NCI-H1105 (cell line): ENCODE results near the gene AMACR.
A peak's percentile ranks its signal among the peaks of the same experiment; 100 is the strongest.

Experiments used
- DNase-seq: peaks from one replicate; lab custom pipeline; 2025; lab: John Stamatoyannopoulos, UW

Gene AMACR

GRCh38 chr5:34007621-34008600, at the start of gene AMACR:
Gene AMACR (minus strand): TSS chr5:34008050. CDS start chr5:34008019, 31 bp downstream.
- DNase-seq, result peak; percentile 95

GRCh38 chr5:34057569-34057968, 49.7 kb upstream of the AMACR start:
- no peak for DNase-seq

- DNase-seq, result no peak
Observed at GRCh38 chr5:34057118-34057517, 49.3 kb upstream of the AMACR start.

DNA sequence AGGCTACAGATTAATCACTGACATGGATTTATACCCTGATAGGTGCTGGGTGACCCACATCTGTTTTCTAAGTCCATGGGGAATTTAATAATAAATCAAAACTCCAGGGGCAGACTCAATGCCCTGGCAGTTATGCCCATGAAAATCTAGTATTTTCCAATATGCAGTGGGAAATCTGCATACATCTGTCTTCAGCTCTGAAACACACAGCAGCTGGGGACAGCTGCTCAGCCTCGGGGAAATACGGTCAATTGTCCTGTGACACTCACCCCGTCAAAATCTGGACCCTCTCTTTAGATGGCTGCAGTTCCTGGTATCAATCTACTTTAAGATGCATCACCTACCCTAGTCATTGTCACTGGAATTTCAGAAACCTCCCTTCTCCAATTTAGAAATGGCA, 47.8 kb upstream of the AMACR start:
- DNase-seq, result no peak

GRCh38 chr5:34054400-34054729, 46.5 kb upstream of the AMACR start:
- DNase-seq, result no peak

DNA sequence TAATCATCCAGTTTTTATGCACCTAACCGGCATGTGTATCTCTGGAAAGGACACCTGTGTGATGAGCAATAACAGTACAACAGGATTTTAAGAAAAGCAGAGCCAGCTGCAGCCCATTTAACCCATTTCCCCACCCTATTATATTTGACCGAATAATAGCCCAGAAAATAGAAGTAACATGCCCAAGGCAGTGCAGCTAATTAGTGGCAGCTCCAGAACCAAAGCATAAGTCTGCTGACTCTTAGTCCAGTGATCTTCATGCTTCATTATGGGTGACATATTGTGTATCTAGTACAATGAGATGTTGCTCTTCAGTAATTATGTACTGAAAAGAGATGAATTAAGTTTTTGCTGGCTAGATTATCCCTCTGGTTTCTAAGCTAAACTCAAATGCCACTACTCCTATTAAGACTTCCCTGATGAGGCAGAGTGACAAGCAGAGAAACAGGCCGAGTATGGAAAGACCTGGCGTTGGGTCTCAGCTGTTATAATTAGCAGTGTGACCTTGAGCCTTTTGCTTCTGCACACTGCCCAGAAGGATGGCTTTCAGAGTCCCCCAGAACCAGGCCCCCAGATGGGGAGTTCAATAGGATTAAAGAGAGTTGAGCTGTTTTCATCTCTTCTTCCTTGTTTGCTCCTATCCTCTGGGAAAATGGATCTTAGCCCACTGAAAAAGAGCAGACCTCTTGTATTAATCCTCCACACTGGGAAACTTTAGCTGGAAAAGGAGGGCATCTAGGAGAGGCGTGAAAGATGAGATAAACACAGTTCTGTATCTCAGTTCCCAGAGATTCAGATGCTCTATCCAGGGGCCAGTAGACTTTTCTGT, 45.9 kb upstream of the AMACR start:
- DNase-seq, result no peak

- DNase-seq, result no peak
Observed at GRCh38 chr5:34053133-34053532, 45.3 kb upstream of the AMACR start.

DNA sequence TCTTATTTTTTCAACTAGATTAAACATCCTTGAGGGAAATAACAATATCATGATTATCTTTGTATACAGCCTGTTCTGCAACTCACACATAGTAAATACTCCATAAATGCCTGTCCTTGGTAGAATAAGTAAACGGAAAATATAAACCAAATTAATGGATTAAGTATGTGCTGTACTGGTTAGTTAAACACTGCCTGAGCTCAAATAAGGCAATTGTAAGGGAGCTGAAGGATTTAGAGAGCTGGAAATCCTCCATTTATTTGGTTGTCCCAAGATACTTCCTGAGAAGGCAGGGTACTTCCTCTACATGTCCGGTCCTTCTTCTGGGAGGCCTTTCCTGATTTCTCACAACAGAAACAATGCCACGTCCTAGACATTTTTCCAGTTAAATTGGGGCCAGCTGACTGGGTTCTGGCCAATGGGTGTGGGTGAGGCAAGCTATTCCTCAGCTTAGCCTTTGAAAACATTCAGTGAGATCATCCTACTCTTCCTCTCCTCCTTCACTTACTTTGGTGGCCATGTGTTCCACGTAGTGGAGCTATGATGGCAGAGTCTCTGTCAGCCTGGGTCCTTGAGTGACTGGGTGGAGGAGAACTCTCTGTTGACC, 43.6 kb upstream of the AMACR start:
- DNase-seq, result no peak

DNA sequence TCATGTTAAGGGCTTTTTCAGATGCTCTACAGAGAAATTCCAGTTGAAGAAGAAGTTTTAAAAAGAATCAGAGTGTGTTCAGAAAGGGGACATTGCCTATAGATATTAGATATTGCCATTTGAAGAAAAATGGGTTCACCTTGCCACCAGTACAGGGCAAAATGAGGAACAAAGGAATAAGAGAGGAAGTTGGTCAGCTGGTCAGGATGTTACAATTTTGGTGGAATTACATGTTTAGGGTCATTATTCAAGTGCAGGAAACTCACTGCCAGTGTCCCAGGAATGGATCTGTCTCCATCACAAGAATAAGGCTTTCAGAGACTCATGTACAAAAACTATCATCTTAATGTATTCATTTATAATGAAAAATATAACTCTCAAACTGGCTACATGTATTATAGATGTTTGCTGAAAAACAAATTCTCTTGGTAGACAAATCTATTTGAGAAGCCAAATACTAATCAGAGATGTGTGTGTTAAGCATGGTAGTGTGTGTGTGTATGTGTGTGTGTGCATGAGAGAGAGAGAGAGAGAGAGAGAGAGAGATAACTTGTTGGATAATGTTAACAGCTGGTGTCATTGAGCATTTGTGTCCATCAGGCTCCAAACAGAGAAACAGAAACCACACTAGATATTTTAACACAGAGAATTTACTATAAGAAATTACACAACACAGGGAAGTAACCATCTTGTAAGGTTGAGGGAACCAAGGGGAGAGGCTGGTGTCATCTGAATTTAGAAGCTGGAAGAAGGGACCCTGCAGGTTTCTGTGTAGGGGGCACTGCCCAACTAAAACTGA, 40.1 kb upstream of the AMACR start:
- DNase-seq, result no peak

GRCh38 chr5:34047143-34047542, 39.3 kb upstream of the AMACR start:
- no peak for DNase-seq

DNA sequence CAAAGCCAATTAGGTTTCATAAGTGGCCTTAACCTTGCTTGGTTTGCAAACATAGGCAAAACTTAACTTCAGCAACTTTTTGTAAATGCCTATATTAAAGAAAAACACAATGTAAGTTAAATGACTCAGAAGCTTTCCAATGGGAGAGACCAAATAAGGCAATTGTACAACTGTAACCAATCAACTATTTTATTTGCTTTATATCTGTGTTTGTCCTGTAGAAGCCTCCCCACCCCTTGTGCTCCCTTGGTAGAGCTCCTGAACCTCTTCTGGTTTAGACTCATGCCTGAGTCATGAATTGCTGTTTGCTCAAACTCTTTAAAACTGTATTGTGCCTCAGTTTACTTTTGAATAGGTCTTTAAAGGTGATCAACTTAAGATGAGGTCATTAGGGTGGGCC, 38.1 kb upstream of the AMACR start:
- no peak for DNase-seq

DNA sequence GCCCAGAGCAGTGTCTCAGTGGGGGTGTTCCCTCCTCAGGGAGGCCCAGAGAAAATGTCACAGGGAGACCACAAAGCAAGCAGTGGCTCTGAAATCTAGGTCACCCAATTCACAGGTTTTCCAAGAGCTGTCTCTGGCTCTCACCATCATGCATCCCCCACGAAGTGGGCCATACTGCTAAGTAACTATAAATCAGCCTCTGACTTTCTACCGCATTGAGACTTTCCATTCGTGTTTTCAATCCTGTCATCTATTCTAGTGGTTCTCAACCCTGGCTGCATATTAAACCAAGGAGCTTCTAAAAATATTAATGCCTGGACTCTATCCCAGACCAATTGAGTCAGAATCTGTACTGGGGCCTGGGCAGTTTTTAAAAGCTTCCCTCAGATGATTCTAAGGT, 37.2 kb upstream of the AMACR start:
- DNase-seq, result no peak

DNA sequence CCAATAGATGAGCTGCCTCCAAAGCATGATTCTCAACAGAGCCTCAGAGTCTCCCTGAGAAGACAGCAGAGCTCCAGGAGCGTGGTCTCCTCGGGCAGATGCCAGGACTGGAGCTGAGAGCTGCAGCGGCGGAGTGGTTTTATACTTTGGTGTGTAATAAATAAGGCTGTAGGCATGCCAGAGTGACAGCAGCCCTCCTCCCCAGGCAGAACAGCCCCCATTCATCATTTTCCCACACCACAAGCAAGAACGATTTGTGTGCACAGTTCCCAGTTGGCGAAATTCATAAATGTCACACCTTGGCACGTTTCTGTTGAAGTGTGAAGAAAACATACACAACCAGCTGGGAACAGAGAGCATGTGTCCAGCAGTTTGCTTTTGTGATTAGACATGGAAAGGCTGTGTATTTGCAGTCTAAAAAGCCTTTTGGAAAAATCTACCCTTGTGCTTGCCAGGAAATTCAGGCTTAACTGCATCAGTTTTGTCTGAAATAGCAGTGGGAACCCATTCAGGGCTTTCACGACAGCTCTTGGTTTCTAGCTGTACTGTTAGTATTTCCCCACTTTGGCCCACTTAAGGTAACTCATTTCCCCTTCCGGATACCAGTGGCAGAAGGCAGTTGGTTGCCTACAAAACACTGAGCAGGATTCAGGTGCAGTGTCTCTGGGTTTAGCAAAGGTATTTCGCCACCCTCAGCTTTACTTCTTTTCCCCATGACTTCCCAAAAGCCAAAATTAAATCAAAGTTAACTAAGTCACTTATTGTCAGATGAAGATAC, 35.4 kb upstream of the AMACR start, which contains the start of gene C1QTNF3:
C1QTNF3 (minus strand) TSS at position 115 of the 778 bp plus-strand sequence; CDS start at position 27, 88 bp downstream.
- no peak for DNase-seq

DNA sequence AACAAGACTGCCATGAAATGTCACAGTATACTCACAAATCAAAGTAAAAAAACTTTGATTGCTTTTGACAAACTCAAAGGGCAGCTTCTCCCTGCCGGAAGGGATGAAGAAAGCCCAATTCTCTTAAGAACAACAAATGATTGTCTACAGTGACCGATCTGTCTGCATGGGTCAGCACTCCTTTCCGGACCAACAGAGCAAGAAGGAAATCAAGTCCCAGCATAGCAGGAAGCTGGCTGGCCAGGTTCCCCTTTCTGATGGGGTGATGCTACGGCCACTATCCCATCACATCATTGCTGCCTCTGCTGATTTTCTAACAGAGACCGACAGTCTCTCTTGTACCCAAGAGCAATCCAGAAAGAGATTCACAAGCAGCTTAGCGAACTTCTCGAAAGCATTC, 34.5 kb upstream of the AMACR start:
- DNase-seq, result no peak

- DNase-seq, result no peak
Observed at GRCh38 chr5:34041247-34041972, 33.6 kb upstream of the AMACR start.

DNA sequence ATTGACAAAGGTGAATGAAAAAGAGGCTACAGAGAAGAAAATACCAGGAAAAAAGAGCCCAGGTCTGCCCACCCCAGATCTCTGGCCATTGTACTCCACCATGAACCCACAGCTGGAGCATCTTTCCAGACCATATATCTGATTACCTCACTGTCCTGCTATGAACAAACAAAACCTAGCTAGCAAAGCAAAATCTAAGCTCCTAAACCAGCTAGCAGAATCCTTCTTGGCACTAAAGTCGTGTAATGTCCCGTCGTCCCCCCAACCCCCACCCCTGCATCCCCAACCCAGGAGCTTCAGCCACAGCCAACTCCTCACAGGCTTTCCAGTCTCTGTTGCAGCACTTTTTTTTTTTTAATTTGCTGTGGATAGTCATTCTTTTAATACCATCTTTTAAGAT, 32.6 kb upstream of the AMACR start:
- DNase-seq, result no peak

- no peak for DNase-seq
Observed at GRCh38 chr5:34039398-34040157, 31.7 kb upstream of the AMACR start.

- DNase-seq, result no peak
Observed at GRCh38 chr5:34038838-34039237, 31.0 kb upstream of the AMACR start.

DNA sequence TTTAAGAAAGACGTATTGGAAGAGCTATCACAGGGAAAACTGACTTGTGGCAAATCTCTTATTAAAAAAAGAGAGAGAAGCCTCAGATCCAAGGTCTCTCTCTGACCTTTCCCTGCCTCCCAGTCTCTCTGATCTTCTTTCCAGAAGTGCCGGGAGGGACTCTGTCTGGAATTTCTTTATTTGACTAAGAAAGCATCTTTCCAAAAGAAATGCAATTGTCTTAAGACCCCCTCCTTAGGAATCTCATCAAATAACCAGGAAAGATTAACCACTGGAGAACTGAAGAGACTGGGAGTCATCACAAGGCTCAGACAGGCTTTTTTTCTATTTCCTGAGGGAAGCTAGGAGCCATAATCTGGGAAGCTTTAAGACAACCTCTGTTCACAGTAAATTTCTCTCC, 30.5 kb upstream of the AMACR start:
- no peak for DNase-seq
